Right atrium auricular region (tissue), 2 donors: Measurements from ENCODE around the gene SLC22A17. TPM values are rescaled to one million over a fixed set of nuclear protein-coding genes. Genes with fewer than 3 reads are reported as not detected.

ENCODE experiments used
- DNase-seq: peaks from one replicate; pipeline ENCODE4 v3.0.0-alpha.2; 2019; ENCODE audit warnings: low spot score
- H3K27ac ChIP-seq, 2 donors: fragments of 200-600 bp; sonication (generic); 1 replicate in 1 of 2; 2 replicates in 1 of 2; pipeline ENCODE4 v1.5.1; 2016 to 2019
- H3K27me3 ChIP-seq, 2 donors: fragments of 200-600 bp; sonication (generic); one replicate each; pipeline versions ENCODE4 v1.5.1 to v1.6.0; 2017 to 2019
- H3K36me3 ChIP-seq: fragments of 200-600 bp; sonication (generic); one replicate; pipeline ENCODE4 v1.5.1; 2016
- H3K4me1 ChIP-seq, 2 donors: fragments of 200-600 bp; sonication (generic); one replicate each; pipeline versions ENCODE4 v1.5.1 to v1.6.0; 2017 to 2019
- H3K4me3 ChIP-seq, 2 donors: fragments of 200-600 bp; sonication (generic); 1 replicate in 1 of 2; 2 replicates in 1 of 2; pipeline ENCODE4 v1.5.1; 2017 to 2019; ENCODE audit warnings: mild to moderate bottlenecking in 1 of 2, moderate library complexity in 1 of 2
- H3K9me3 ChIP-seq, 2 donors: fragments of 200-600 bp; sonication (generic); one replicate each; pipeline ENCODE4 v1.5.1; 2019
- CTCF ChIP-seq, 2 donors: fragments of 200-600 bp; sonication (generic); IDR thresholded peaks; one replicate each; pipeline ENCODE4 v1.5.1; 2019; ENCODE audit warnings: antibody characterized with exemption in 2 of 2
- total RNA-seq, 2 donors: library from RNA; depleted of rRNA; stranded (reverse); fragments of >200 nt; gene quantifications; one replicate each; pipeline ENCODE4 v1.1.0, GENCODE V29; 2016

Gene SLC22A17
- total RNA-seq, 2 donors from 2014 or later = 29.4 to 47.0 TPM

- peaks cover 67% of the 10 kb centered on the region for H3K36me3 ChIP-seq
Observed at GRCh38 chr14:23382731-23383440, 30.2 kb upstream of the SLC22A17 start.

GRCh38 chr14:23382276-23382675 is 29.6 kb upstream of the SLC22A17 start:
- no peaks in the 10 kb centered on the region for H3K4me1 ChIP-seq
- H3K36me3 ChIP-seq = peaks cover 61% of the 10 kb centered on the region
- peak overlapping the region; percentile 6 to 26 for H3K27ac ChIP-seq
- no peaks in the 10 kb centered on the region for H3K9me3 ChIP-seq
- DNase-seq = no peak
- TF ChIP-seq CTCF (IDR thresholded peaks at IDR 0.05) = no peak
- no peaks in the 10 kb centered on the region for H3K27me3 ChIP-seq
- no peak overlapping the region for H3K4me3 ChIP-seq

More at GRCh38 chr14:23382731-23383440, 30.2 kb upstream of the SLC22A17 start:
- no peaks in the 10 kb centered on the region for H3K27me3 ChIP-seq
- H3K27ac ChIP-seq = no peak overlapping the region
- DNase-seq = no peak
- H3K4me1 ChIP-seq = no peaks in the 10 kb centered on the region
- H3K9me3 ChIP-seq = no peaks in the 10 kb centered on the region
- no peak for TF ChIP-seq CTCF (IDR thresholded peaks at IDR 0.05)
- H3K4me3 ChIP-seq = no peak overlapping the region

DNA sequence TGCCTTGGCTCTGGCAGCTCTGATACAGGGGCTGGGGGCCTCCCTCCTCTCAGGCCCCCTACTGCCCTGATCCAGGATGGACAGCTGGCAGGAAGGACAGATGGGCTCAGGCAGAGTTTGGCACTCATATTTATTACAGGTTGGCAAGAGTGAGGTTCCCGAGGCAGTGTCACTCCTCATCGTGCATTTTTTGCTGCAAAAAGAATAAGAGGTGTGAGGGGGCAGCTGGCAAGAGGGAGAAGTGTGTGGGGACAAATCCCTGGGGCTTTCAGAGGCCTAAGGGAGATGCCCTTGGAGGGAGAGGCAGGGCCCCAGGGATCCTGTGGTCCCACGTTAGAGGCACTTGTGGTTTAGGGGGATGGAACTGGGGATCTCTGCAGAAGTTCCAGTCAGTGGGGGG is 29.2 kb upstream of the SLC22A17 start:
- Histone ChIP-seq H3K36me3 (peaks cover 57% of the 10 kb centered on the region), H3K9me3 (no peaks in the 10 kb centered on the region), H3K27me3 (no peaks in the 10 kb centered on the region), H3K4me3 (no peak overlapping the region), H3K27ac (peak overlapping the region; percentile 6 to 26), H3K4me1 (no peaks in the 10 kb centered on the region)
- DNase-seq = no peak
- no peak for TF ChIP-seq CTCF (IDR thresholded peaks at IDR 0.05)

- no peaks in the 10 kb centered on the region for H3K9me3 ChIP-seq
- H3K27ac ChIP-seq = peak overlapping the region in 1 of 2 donors; percentile 8
- no peak for TF ChIP-seq CTCF (IDR thresholded peaks at IDR 0.05)
- no peak overlapping the region for H3K4me3 ChIP-seq
- H3K36me3 ChIP-seq = peaks cover 48% of the 10 kb centered on the region
- H3K4me1 ChIP-seq = no peaks in the 10 kb centered on the region
- H3K27me3 ChIP-seq = no peaks in the 10 kb centered on the region
- no peak for DNase-seq
Observed at GRCh38 chr14:23380976-23381375, 28.3 kb upstream of the SLC22A17 start.

DNA sequence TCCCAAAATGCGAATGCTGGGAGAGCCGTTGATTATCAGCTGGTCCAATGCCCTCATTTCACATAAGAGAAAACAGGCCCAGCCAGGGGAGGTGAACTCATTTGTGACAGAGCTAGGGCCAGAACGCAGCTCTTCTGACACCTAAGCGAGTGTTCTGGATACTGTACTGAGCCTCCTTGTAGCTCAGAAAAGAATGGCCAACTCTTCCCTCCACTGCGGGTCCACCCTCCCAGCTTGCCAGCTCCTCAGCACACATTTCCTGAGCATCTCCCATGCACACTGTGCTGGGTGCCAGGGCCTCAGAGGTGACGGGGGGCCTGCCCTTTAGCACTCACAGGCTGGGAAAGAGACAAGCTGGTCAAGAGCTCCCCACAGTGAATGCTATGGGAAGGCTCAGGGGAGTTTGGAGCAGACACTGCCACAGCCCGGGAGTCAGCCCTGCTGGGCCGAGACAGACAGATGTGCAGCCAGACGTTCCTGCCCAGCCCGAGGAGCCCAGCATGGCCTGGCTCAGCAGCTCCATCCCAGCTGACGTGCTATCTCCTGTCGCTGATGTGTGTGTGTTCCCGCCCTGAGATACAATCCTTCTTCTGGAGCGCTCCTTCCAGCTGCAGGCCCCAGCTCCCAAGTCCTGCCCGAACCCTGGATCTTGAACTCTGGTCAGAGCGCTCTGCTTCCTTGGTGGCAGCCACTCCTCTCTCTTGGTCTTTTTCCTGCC is 27.7 kb upstream of the SLC22A17 start:
- H3K27ac ChIP-seq = peak overlapping the region in 1 of 2 donors; percentile 8
- DNase-seq = no peak
- no peak for TF ChIP-seq CTCF (IDR thresholded peaks at IDR 0.05)
- no peaks in the 10 kb centered on the region for H3K27me3 ChIP-seq
- H3K9me3 ChIP-seq = no peaks in the 10 kb centered on the region
- H3K4me3 ChIP-seq = no peak overlapping the region
- peaks cover 42% of the 10 kb centered on the region for H3K36me3 ChIP-seq
- no peaks in the 10 kb centered on the region for H3K4me1 ChIP-seq
